Fibroblast of mammary gland (primary cell): ENCODE data around the gene WDR83.

Experiments
- DNase-seq: peaks from one replicate; pipeline ENCODE4 v3.0.0-alpha.2; 2010; ENCODE audit warnings: low read depth
- H3K4me3 ChIP-seq: 2 replicates; pipeline ENCODE4 v1.5.1; 2011; ENCODE audit warnings: low read depth, mild to moderate bottlenecking, low read length, moderate library complexity; ENCODE audit not compliant: control insufficient read depth
- CTCF ChIP-seq: conservative IDR thresholded peaks from 2 replicates; pipeline ENCODE4 v1.5.1; 2011; ENCODE audit warnings: low read depth, low read length, inconsistent platforms; ENCODE audit not compliant: control insufficient read depth, insufficient read depth

The WDR83 gene

DNA sequence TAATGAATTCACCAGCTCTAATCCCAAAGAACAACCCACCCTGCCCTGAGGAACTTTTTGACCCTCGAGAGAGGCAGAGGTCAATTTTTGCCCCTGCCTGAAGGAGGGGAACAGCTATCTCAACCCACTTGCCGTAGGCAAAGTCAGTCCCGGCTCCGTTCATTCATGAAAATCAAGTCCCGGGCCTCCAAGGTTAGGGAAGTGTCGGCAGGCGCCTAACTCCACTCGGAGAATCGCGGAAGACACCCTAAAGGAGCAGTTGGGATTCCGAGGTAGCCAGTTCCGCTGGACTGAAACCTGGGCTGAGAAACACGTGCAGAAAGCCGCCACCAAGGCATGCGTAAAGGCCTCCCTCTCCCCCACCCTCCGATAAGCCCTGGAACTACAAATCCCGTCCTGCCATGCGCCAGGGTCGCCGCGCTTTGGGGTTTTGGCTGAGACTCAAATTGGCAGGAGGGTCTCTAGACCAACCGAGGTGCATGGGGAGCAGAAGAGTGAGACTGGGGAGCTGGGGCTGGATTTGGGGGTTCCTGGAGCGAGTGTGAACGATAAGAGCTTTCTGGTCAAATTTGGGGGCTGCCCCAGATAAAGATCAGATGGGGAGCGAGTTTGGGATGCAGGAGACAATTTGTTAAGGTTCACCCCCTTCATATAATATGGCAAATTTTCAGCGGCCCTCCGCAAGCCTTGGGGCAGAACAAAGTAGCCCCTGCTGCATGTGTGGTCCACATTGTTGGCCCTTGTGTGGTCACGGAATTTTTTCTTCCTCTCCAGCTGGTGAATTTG lies 57.2 kb downstream of the WDR83 start, which contains the start of gene TNPO2:
TNPO2 (minus strand) TSS at position 292 of the 786 bp plus-strand sequence. CDS start 2,955 bp downstream, outside the sequence.
- DNase-seq = peak; percentile 64
- no peak for TF ChIP-seq CTCF
- peak within 1 kb of the TSS; percentile 93 for H3K4me3 ChIP-seq
